K562 (cell line): ENCODE results near the gene ZNF727. TPM values are rescaled to one million over a fixed set of nuclear protein-coding genes. Genes with fewer than 3 reads are reported as not detected.
"Not testable (repeated sequence)": the region's sequence is repeated elsewhere in the genome, so short reads cannot be mapped to it uniquely, and the experiment has no call there.

Experiments used
- ATAC-seq: fragments of 200-7000 bp; cut with Tn5 transposase; 3 replicates; pipeline ENCODE4 v1.9.1; 2020; ENCODE audit warnings: moderate library complexity
- BruUV-seq: library from RNA; stranded (reverse); fragments of 400-500 nt; replicated peaks from 2 replicates; lab custom pipeline; 2021; lab: Mats Ljungman, UMichigan
- CTCF ChIA-PET: fragments of 300-600 bp; formaldehyde crosslinking; extraction: SDS; loops from one replicate; lab custom pipeline; 2021; ENCODE audit warnings: low intra/inter-chr PET ratio; lab: Yijun Ruan, JAX
- POLR2A ChIA-PET: fragments of 300-600, 350-650 bp; sonication (Branson Sonifier 250); formaldehyde crosslinking; extraction: SDS; loops from one replicate; lab custom pipeline; 2021; ENCODE audit warnings: antibody characterized with exemption, inconsistent platforms; lab: Yijun Ruan, JAX
- DNase-seq, 4 experiments: peaks; one replicate each; pipeline versions ENCODE4 v3.0.0 to v3.0.0-alpha.2; 2011 to 2018; ENCODE audit warnings: low spot score in 3 of 4, mixed read lengths in 3 of 4; ENCODE audit errors: extremely low read depth in 1 of 4
- FAIRE-seq: peaks from 2 replicates; lab custom pipeline; 2011; peaks lifted over from hg19 to GRCh38; lab: Jason Lieb, UNC
- H2AFZ ChIP-seq: 2 replicates; pipeline ENCODE4 v1.6.0; 2011; ENCODE audit warnings: low read depth, low read length, control low read depth, inconsistent platforms
- H3K27ac ChIP-seq: fragments of 200-600 bp; 3 replicates; pipeline ENCODE4 v1.8.0; 2011; ENCODE audit warnings: low read depth, mild to moderate bottlenecking, control low read depth, inconsistent platforms, low read length, moderate library complexity, mixed read lengths; ENCODE audit errors: extremely low read depth
- H3K27me3 ChIP-seq, 2 experiments: fragments of 300-600 bp in 1 of 2; 2 replicates in 1 of 2; 3 replicates in 1 of 2; pipeline versions ENCODE4 v1.6.0 to v1.8.0; 2011; ENCODE audit warnings: inconsistent platforms in 2 of 2, low read length in 2 of 2, mild to moderate bottlenecking in 1 of 2, mixed read lengths in 1 of 2, moderate library complexity in 1 of 2; ENCODE audit not compliant: control insufficient read depth in 2 of 2, insufficient read depth in 2 of 2
- H3K36me3 ChIP-seq: fragments of 300-600 bp; 3 replicates; pipeline ENCODE4 v1.8.0; 2011; ENCODE audit warnings: mild to moderate bottlenecking, low read length, inconsistent platforms; ENCODE audit not compliant: control insufficient read depth, insufficient read depth
- H3K4me1 ChIP-seq, 2 experiments: fragments of 200-600 bp in 1 of 2; replicated peaks in 1 of 2; 2 replicates in 1 of 2; 3 replicates in 1 of 2; pipeline versions ENCODE4 v1.5.1 to v1.8.0; 2011; ENCODE audit warnings: inconsistent platforms in 2 of 2, low read length in 2 of 2, mild to moderate bottlenecking in 1 of 2, mixed read lengths in 1 of 2, moderate library complexity in 1 of 2; ENCODE audit not compliant: control insufficient read depth in 2 of 2, insufficient read depth in 2 of 2
- H3K4me2 ChIP-seq: 2 replicates; pipeline ENCODE4 v1.6.1; 2011; ENCODE audit warnings: low read length, control low read depth, inconsistent platforms, mixed read lengths; ENCODE audit not compliant: insufficient read depth
- H3K4me3 ChIP-seq: fragments of 200-600 bp; sonication (generic), shearing (Covaris generic); 2 replicates; pipeline ENCODE4 v1.5.1; 2016; ENCODE audit warnings: control low read depth, inconsistent platforms
- H3K79me2 ChIP-seq: fragments of 200-600 bp; 3 replicates; pipeline ENCODE4 v1.8.0; 2011; ENCODE audit warnings: low read length, inconsistent platforms; ENCODE audit not compliant: control insufficient read depth, insufficient read depth
- H3K9ac ChIP-seq, 2 experiments: 2 replicates each; pipeline versions ENCODE4 v1.6.0 to v1.6.1; 2011; ENCODE audit warnings: low read depth in 2 of 2, low read length in 2 of 2, control low read depth in 1 of 2, inconsistent platforms in 1 of 2, mild to moderate bottlenecking in 1 of 2, mixed read lengths in 1 of 2; ENCODE audit not compliant: insufficient read depth in 1 of 2
- H3K9me1 ChIP-seq: one replicate; pipeline ENCODE4 v1.6.0; 2011; ENCODE audit warnings: inconsistent platforms, mild to moderate bottlenecking, low read length, moderate library complexity; ENCODE audit not compliant: control insufficient read depth, insufficient read depth
- H3K9me3 ChIP-seq: replicated peaks from 2 replicates; pipeline ENCODE4 v1.5.1; 2011; ENCODE audit warnings: low read depth, low read length, inconsistent platforms; ENCODE audit not compliant: control insufficient read depth, insufficient read depth
- H4K20me1 ChIP-seq: replicated peaks from 2 replicates; pipeline ENCODE4 v1.6.1; 2011; ENCODE audit warnings: low read length, inconsistent platforms, mixed read lengths; ENCODE audit not compliant: control insufficient read depth, insufficient read depth
- ZBTB8A ChIP-seq: fragments of 450-650 bp; IDR thresholded peaks from 2 replicates; pipeline ENCODE4 v1.6.1; 2018; ENCODE audit warnings: mild to moderate bottlenecking, moderate library complexity; ENCODE audit not compliant: partially characterized antibody
- ZNF274 ChIP-seq: IDR thresholded peaks from 2 replicates; pipeline ENCODE4 v1.6.1; 2011; ENCODE audit warnings: low read depth, mild to moderate bottlenecking, low read length, moderate library complexity, borderline replicate concordance
- WGBS: fragments of 100-300 bp; shearing (Covaris generic); methylation state at CpG from one replicate; pipeline ENCODE4 v1.1.6; 2016; ENCODE audit warnings: low coverage, mixed read lengths; ENCODE audit not compliant: insufficient coverage; ENCODE audit errors: missing lambda C conversion rate; 5-methylcytosine and 5-hydroxymethylcytosine counted together
- in situ Hi-C: fragments of 300-500 bp; cut with MboI; formaldehyde crosslinking; loops from 4 replicates; pipeline ENCODE4 v1.15.0; 2018; ENCODE audit warnings: inconsistent platforms, mixed read lengths
- intact Hi-C: fragments of 100-400 bp; cut with micrococcal nuclease; formaldehyde crosslinking; loops from 2 replicates; pipeline ENCODE4 v1.14.2; 2022
- polyA plus RNA-seq, 8 experiments: library from polyadenylated mRNA; depleted of rRNA in 4 of 8; stranded (reverse) in 5 of 8; unstranded in 3 of 8; fragments of >200 nt; fragmentation: Nextera tagmentation in 2 of 8; fragmentation: Illumina TruSeq in 1 of 8; extraction: Ambion mirVana in 2 of 8; extraction: Trizol in 1 of 8; gene quantifications; 2 replicates each; pipeline versions ENCODE4 v1.2.1 to v1.2.3, GENCODE V29; 2011 to 2014; ENCODE audit warnings: inconsistent platforms in 1 of 8, missing spikeins in 1 of 8
- total RNA-seq, 7 experiments: library from RNA; depleted of rRNA in 6 of 7; stranded (reverse); fragments of >200 nt in 6 of 7; fragmentation: Illumina TruSeq in 2 of 7; extraction: Trizol in 2 of 7; gene quantifications; 2 replicates each; pipeline versions ENCODE4 v1.2.1 to v1.2.3, GENCODE V29; 2011 to 2021; ENCODE audit warnings: low replicate concordance in 1 of 7

Gene ZNF727
- total and polyA plus RNA-seq, 9 of the 15 experiments (the other 6 are each of a cell fraction or from before 2014, with no cell fraction given) = not detected

GRCh38 chr7:64077837-64078698 lies 32.8 kb downstream of the ZNF727 start:
- H3K9ac ChIP-seq, H3K27ac ChIP-seq, POLR2A ChIA-PET, in situ Hi-C loops, CTCF ChIA-PET, H3K36me3 ChIP-seq, H4K20me1 ChIP-seq, H3K79me2 ChIP-seq, H3K4me2 ChIP-seq, FAIRE-seq, H3K4me1 ChIP-seq, H3K9me3 ChIP-seq, H3K4me3 ChIP-seq, H2AFZ ChIP-seq, H3K9me1 ChIP-seq, H3K27me3 ChIP-seq, DNase-seq, BruUV-seq, ATAC-seq, intact Hi-C loops: not testable (repeated sequence)
- WGBS = 0% methylated on average over 3 of the region's 3 CpGs
- peak; percentile 88 for TF ChIP-seq ZNF274

- WGBS = 10% methylated on average over 2 of the region's 2 CpGs
- no peak overlapping the region for H3K9ac ChIP-seq
- H3K27ac ChIP-seq = no peak overlapping the region
- H3K36me3 ChIP-seq = no peaks in the 10 kb centered on the region
- no peaks in the 10 kb centered on the region for H4K20me1 ChIP-seq
- H3K27me3 ChIP-seq = no peaks in the 10 kb centered on the region
- peak; percentile 87; the same call in 1 of the 2 replicates for TF ChIP-seq ZNF274
- no peak for TF ChIP-seq ZBTB8A
- ChIA-PET POLR2A (no interaction called here), CTCF (no interaction called here)
- DNase-seq = no peak
- no peaks in the 10 kb centered on the region for H3K79me2 ChIP-seq
- H3K4me1 ChIP-seq = no peaks in the 10 kb centered on the region
- H3K4me3 ChIP-seq = no peak overlapping the region
- FAIRE-seq = no peak
- no peak overlapping the region for H2AFZ ChIP-seq
- in situ Hi-C loops = no loop called here
- H3K4me2 ChIP-seq = no peak overlapping the region
- ATAC-seq = no peak
- no peaks in the 10 kb centered on the region for H3K9me1 ChIP-seq
- BruUV-seq = no TSS peak
- peaks cover 7% of the 10 kb centered on the region; the same call in 1 of the 2 replicates for H3K9me3 ChIP-seq
- intact Hi-C loops = no loop called here
Observed at GRCh38 chr7:64078699-64078994, 33.4 kb downstream of the ZNF727 start.
